GM13976 (cell line): ENCODE data around the gene BTD.

Experiments used
- DNase-seq: peaks from one replicate; pipeline ENCODE4 v3.0.0; 2012; ENCODE audit warnings: low spot score
- in situ Hi-C: fragments of 300-500 bp; cut with MboI; formaldehyde crosslinking; loops from one replicate; pipeline ENCODE4 v1.12.0; 2022; ENCODE audit warnings: low sequenced_read_pairs, mixed read lengths, inconsistent platforms; ENCODE audit not compliant: unreplicated experiment
- TF ChIP-seq, protein P1 (sequence below): IDR thresholded peaks from 2 replicates; pipeline ENCODE4 v1.5.1; 2012; ENCODE audit warnings: borderline replicate concordance, mild to moderate bottlenecking; ENCODE audit not compliant: insufficient read depth; ENCODE audit errors: extremely low read depth, missing control alignments, control extremely low read depth

Gene BTD

DNA sequence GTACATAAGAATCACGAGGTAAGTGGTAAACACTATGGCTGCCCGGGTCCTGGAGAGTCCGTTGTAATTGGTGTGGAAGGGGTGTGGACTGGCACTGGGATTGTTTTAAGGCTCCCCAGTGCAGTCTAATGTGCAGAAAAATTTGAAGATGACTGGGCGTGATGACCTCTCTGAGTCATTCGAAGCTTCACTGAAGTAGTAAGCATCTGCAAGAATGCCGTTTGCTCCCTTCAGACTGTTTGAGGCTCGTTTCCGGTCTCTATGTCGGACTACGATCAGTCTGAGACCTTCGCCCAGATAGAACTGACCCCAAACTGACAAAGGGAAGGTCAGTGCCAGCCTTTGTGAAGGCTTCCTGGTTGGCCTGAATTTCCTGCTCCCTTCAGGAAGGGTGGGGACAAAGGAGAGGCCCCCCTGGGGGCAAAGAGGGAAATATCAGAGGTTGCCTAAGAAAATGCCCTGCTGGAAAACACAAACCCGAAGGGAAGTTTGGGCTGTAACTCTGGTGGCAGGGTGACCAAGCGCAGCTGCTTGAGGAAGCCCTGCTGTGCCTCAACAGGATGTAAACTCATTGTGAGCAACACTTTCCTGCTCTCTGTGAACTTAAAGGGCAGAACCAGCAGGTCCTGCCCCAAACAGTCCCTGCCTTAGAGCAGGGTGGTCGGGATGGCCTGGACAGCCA, 34.6 kb downstream of the BTD start:
- peak; percentile 40 for DNase-seq
- TF ChIP-seq, protein P1, sequence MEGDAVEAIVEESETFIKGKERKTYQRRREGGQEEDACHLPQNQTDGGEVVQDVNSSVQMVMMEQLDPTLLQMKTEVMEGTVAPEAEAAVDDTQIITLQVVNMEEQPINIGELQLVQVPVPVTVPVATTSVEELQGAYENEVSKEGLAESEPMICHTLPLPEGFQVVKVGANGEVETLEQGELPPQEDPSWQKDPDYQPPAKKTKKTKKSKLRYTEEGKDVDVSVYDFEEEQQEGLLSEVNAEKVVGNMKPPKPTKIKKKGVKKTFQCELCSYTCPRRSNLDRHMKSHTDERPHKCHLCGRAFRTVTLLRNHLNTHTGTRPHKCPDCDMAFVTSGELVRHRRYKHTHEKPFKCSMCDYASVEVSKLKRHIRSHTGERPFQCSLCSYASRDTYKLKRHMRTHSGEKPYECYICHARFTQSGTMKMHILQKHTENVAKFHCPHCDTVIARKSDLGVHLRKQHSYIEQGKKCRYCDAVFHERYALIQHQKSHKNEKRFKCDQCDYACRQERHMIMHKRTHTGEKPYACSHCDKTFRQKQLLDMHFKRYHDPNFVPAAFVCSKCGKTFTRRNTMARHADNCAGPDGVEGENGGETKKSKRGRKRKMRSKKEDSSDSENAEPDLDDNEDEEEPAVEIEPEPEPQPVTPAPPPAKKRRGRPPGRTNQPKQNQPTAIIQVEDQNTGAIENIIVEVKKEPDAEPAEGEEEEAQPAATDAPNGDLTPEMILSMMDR, result no peak
- in situ Hi-C loops, result loop anchor here (5.0 kb wide), 1 partner anchor 166 kb away; no protein-coding TSS in a partner anchor

DNA sequence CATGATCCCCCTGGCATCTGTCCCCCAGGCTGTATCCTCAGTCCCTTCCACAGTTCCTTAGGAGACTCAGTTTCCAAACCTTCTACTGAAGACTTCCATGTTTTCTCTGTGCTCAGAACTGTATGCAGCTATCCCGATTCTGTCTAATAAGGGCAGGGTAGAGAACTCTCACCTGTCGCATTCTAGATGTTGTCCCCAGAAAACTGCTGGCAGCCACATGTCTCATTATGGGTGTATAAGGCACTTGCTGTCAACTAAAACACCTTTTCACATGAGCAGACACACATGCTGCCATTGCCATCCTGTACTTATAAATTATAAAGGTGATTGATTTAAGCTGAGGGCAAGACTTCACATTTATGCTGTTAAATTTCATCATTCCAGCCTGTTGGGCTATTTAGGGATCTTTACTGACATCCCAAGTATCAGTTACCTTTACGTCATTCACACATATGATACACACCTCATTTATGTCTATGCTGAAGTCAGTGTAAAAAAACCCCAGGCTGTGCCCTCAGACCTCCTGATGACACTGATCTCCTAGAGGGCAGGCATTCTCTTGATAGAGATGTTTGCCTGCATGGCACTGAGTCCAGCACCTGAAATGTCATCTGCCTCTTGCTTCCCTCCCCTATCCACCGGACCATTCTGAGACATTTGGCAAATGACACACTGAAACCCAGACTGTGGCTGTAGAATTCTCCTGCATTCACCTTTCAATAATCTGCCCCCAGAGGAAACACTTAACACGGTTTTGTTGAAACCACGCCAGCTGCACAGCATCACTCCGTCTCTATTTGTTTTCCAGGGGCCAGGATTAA, 35.8 kb downstream of the BTD start:
- TF ChIP-seq, protein P1, result no peak
- in situ Hi-C loops, result loop anchor here (5.0 kb wide), 1 partner anchor 165 kb away; no protein-coding TSS in a partner anchor
- DNase-seq, result no peak

DNA sequence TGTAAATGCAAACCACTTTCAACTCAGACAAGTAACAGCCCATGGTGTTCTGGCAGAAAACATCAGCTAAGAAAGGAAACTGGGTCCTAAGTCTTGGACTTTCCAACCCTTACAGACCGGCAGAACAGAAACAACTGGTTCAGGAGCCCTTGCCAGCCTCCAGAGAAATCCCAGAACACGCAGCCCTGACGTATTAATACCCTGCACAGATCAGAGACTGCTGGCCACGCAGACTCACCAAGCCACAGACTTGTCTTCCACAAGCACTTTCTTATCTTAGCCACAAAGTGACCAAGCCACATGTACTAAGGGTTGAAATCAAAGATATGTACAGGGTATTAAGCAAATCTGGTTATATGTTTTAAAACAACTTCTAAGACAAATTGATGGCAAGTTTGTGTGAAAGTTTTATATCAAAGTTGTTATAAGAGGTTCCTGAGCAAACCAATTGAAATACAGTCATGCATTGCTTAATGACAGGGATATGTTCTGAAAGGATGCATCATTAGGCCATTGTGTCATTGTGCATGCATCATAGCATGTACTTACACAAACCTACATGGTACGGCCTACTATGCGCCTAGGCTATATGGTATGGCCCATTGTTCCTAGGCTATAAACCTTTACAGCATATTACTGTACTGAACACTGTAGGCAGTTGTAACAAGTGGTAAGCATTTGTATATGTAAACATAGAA, 36.8 kb downstream of the BTD start:
- in situ Hi-C loops, result loop anchor here (5.0 kb wide), 1 partner anchor 164 kb away; no protein-coding TSS in a partner anchor
- no peak for DNase-seq

DNA sequence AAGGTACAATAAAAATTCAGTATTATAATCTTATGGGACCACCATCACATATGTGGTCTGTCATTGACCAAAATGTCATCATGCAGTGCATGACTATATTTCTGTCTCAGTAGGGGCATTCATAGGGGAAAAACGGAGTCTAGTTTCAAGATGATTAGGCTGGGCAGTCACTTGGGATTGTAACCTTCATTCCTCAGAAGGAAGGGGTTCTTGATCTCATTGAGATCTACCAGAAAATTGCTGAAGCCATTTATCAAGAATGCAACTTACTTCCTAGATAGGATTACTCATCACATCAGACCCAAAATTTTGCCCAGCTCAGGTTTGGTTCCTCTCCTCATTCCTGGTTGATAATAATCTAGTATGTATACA, 37.3 kb downstream of the BTD start:
- in situ Hi-C loops, result loop anchor here (5.0 kb wide), 1 partner anchor 163 kb away; no protein-coding TSS in a partner anchor
- TF ChIP-seq, protein P1, result no peak
- no peak for DNase-seq

More for the DNA sequence above, 36.8 kb downstream of the BTD start:
- TF ChIP-seq, protein P1, result no peak

DNA sequence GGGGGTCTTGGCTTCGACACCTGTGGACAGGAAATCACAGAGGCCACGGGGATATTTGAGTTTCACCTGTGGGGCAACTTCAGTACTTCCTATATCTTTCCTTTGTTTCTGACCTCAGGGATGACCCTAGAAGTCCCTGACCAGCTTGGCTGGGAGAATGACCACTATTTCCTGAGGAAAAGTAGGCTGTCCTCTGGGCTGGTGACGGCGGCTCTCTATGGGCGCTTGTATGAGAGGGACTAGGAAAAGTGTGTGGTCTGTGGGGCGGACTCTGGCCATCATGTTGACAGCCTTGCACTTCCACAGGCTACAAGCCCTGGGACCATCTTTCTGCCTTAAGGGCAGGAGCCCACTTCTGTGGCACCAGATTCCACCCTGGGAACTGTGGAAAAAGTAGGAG, 43.7 kb downstream of the BTD start:
- TF ChIP-seq, protein P1, result no peak
- no peak for DNase-seq
- in situ Hi-C loops, result no loop called here
